GM19397 (cell line): ENCODE results near the gene PALLD.

Source experiments
- ATAC-seq: cut with Tn5 transposase; IDR thresholded peaks from one replicate; pipeline ENCODE4 v1.9.1; 2021; ENCODE audit warnings: mild to moderate bottlenecking, moderate library complexity; ENCODE audit not compliant: unreplicated experiment

The PALLD gene

DNA sequence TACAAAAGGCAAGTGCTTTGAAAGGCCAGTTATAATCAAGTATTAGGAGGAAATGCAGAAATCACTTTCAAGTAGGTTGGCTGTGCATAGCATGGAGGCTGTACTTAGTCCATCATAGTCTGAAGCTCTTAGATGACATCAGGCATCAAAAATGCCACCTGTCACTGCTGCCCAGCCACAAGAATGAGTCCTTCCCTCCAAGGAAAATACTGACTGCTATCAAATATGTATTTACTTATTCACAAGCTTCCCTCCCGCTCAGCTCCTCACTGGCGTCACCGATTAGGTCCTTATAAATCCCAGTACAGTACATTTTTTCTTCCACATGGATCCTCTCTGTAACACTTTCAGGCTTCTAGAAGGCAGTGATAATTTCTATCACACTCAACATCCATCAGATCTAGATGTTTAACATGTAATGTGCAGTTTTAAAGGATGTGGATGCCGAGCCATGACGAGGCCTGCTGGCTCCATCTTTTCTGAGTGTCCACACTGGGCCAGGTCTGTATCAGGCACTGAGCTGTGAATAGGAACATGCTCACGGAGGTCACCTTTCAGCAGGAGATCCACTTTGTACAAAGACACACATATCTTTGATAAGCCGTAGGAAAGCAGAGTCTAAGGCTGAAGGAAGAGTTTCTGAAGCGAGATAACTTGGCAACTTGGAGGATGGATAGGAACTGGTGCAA is 121.9 kb downstream of the PALLD start:
- no peak for ATAC-seq

DNA sequence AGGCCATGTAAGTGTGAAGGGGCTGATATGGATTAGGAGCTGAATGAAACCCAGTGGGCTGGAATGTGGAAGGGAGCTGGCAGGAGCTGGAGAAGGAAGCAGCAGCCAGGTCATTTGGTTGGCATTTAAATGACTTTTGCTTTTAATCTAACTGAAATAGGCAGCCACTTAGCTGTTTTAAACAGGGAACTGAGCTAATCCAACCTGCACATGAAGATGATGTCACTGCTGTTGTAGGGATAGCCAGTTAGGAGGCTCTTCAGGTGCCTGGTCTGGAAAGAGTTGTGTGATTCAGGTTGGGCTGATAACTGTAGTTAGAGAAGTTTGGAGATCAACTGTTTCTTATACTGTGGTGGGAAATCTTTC is 122.4 kb downstream of the PALLD start:
- no peak for ATAC-seq

DNA sequence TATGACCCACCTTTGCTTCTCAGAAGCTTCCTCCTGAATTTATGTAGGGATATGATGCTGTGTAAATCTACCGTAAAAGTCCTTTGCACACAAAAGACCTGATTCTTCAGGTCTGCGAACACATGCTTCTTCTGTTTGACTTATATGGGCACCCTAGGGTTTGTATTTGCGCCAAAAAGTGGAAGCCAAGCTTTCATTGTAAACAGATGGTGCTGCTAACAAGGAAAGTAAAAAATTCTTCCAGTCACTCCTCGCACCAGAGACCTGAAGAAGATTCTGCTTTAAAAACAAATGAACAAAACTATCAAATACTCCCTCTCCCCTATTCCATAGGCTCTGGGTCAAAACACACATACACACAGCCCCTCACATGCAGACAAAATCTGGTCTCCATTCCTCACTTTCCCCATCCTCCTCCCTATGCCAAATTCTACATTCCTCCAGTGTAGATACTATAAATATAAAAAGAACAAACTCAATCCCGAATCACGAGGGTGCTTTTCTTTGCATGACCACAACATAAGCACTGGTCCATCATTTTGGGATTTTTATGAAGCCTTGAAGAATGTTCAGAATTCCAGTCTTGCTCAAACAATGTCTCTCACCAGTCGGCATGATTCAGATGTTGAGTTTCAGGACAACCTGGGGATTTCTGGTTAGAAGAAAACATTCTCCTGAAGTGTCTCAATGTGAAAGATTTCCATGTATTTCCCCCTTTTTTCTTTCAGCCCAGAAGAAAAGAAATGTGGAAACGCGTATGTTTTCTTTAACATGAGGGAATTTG is 125.1 kb downstream of the PALLD start:
- ATAC-seq = no peak

- ATAC-seq = no peak
Observed at GRCh38 chr4:168622600-168622999, 125.7 kb downstream of the PALLD start.

GRCh38 chr4:168623011-168623410 is 126.2 kb downstream of the PALLD start:
- no peak for ATAC-seq

- no peak for ATAC-seq
Observed at GRCh38 chr4:168623484-168623883, 126.6 kb downstream of the PALLD start.

DNA sequence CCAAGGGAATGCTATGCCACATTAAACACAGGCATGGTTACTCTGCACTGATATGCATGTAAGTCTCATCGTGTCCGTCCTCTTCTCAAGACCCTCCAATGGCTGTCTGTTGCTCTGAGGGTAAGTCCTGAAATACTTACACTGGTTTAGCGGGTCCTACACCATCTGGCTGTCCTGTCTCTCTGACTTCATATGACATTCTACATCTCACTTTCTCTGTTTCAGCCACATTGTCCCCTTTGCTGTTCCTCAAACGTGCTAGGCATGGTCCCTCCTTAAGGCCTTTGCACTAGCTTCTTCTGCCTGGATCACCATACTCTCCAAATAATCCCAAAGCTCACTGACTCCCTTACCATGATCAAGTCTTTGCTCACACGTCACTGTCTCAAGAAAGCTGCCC is 131.4 kb downstream of the PALLD start:
- ATAC-seq = no peak

- no peak for ATAC-seq
Observed at GRCh38 chr4:168629566-168629965, 132.7 kb downstream of the PALLD start.

- no peak for ATAC-seq
Observed at GRCh38 chr4:168630445-168631187, 133.8 kb downstream of the PALLD start.

- ATAC-seq = no peak
Observed at GRCh38 chr4:168631241-168632162, 134.7 kb downstream of the PALLD start.

DNA sequence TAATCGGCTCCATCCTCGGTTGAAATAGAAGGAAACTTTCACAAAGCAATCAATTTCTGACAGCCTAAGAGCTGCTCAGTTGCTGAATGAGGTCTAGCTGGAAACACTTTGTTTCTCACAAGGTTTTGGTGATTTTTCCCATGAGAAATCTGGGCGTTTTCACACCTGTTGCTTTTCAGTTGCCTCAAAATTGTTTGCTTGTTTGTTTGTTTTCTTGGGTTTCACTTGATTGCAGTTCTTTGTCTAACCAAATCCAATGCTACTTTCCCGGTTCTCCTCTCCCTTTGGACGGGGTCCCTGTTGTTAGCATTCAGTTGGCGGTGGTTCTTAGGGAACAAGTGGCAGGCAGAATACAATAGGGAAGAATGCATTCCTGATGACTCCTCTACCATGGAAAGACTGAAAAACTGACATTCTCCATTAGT is 135.5 kb downstream of the PALLD start:
- no peak for ATAC-seq

DNA sequence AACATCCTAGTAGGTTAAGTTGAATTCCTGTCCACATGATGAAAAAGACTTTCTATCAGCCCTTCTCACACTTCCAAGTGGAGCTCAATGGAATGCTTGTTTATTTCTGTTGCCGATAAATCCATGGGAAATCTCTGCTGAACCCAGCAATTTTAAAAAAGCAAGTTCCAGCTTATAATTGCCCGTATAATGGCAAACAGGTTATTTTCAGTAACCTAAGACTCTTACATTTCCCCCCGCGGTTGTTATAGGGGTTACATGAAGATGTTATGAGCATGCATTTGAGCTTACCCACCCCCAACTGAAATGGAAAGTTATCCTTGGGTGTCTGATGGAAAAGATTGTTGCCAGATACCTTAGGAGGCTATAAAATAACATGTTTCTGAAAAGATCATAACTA is 136.2 kb downstream of the PALLD start:
- no peak for ATAC-seq

GRCh38 chr4:168633496-168633895 is 136.6 kb downstream of the PALLD start:
- no peak for ATAC-seq

- ATAC-seq = no peak
Observed at GRCh38 chr4:168634276-168634802, 137.5 kb downstream of the PALLD start.

DNA sequence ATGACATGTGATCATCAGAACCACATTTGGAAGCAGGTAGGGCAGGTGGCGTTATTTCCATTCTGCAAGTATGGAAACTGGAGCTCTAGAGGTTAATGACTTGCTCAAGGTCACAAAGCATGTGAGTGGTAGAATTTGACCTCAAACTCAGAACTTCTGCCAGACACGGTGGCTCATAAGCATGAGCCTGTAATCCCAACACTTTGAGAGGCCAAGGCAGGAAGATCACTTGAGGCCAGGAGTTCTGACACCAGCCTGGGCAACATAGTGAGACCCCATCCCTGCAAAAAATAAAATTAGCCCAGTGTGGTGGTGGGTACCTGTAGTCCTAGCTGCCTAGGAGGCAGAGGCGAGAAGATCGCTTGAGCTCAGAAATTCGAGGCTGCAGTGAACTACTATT is 139.2 kb downstream of the PALLD start:
- no peak for ATAC-seq

GRCh38 chr4:168636506-168637196 is 139.8 kb downstream of the PALLD start:
- no peak for ATAC-seq

- ATAC-seq = no peak
Observed at GRCh38 chr4:168637872-168638756, 141.3 kb downstream of the PALLD start.

DNA sequence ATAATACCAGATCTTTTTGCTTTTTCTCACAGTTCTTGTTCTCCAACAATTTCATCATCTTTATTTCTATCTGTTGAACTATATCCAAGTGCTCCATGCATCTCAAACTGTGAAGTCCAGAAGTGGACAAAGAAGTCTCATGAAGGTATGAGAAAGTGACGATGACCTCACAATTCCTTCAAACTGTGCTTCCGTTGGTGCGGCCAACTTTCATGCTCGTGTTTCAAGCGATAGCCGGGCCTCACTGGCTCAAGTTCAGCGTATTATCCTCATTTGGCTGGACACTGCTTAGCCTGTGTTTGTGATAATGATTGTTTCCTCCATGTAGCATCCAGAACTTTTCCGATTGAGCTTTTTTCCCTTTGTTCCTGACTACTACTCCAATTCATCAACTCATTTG is 143.1 kb downstream of the PALLD start:
- no peak for ATAC-seq

DNA sequence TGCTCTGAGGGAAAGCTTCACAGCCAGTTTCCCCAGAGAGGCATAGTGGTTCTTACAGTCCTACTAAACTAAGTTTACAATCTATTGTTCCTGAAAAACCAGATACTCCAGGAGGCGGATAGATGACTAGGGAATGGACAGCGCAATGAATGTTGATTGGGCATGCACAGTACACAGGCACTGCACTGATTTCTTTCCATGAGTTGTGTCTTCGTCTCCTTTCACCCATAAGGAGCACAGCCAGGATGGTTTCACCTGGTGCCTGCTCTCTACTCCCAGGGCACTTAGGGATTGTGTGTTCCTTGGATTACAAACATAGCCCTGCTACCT is 144.9 kb downstream of the PALLD start:
- no peak for ATAC-seq
